GM21717 (cell line): ENCODE measurements around the gene GPER1.
"Not testable (repeated sequence)": the region's sequence is repeated elsewhere in the genome, so short reads cannot be mapped to it uniquely, and the experiment has no call there.

ENCODE experiments used
- ATAC-seq: cut with Tn5 transposase; IDR thresholded peaks from one replicate; pipeline ENCODE4 v1.9.1; 2021; ENCODE audit warnings: mild to moderate bottlenecking, moderate library complexity; ENCODE audit not compliant: unreplicated experiment

Gene GPER1

DNA sequence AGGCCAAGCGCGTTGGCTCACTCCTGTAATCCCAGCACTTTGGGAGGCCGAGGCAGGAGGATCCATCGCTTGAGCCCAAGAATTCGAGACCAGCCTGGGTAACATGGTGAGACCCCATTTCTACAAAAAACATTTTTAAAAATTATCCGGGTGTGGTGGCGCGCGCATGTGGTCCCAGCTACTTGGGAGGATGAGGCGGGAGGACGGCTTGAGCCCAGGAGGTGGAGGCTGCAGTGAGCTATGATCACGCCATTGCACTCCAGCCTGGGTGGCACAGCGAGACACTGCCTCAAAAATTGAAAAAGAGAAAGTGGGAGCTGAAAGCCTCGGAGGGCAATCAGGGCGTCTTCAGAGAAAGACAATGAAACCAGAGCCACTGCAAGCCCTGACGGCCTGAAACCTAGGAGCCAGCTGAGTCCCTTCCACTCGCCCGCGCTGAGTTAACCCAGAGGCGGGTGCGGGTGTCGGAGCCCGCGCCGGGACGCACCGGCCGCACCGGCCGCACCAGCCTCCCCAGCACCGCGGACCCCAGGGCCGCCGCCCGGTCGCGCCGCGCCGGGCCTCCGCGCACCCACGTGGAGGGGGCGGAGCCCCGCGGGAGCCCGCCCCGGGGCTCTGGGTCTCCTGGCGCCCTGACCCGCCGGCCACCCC, 49.7 kb downstream of the GPER1 start:
- ATAC-seq, result peak; percentile 57

- no peak for ATAC-seq
Observed at GRCh38 chr7:1140476-1141104, 52.7 kb downstream of the GPER1 start.

GRCh38 chr7:1141651-1142050, 53.7 kb downstream of the GPER1 start:
- ATAC-seq, result no peak

- no peak for ATAC-seq
Observed at GRCh38 chr7:1142051-1142635, 54.2 kb downstream of the GPER1 start.

GRCh38 chr7:1143031-1143430, 55.1 kb downstream of the GPER1 start:
- not testable (repeated sequence) for ATAC-seq
